Ectodermal cell (in vitro differentiated cells): ENCODE measurements around the gene DIAPH2.
"Not testable (repeated sequence)": the region's sequence is repeated elsewhere in the genome, so short reads cannot be mapped to it uniquely, and the experiment has no call there.

Source experiments
- H3K27ac ChIP-seq: 2 replicates; pipeline ENCODE4 v1.7.0; 2013; ENCODE audit warnings: mild to moderate bottlenecking, low read depth, low read length; ENCODE audit not compliant: insufficient read depth, poor library complexity, severe bottlenecking
- H3K27me3 ChIP-seq: 2 replicates; pipeline ENCODE4 v1.7.0; 2013; ENCODE audit warnings: mild to moderate bottlenecking, low read length; ENCODE audit not compliant: insufficient read depth, control insufficient read depth, poor library complexity, severe bottlenecking
- H3K36me3 ChIP-seq: one replicate; pipeline ENCODE4 v1.7.0; 2013; ENCODE audit warnings: low read length; ENCODE audit not compliant: control insufficient read depth, insufficient read depth
- H3K4me1 ChIP-seq: one replicate; pipeline ENCODE4 v1.7.0; 2013; ENCODE audit warnings: low read length; ENCODE audit not compliant: control insufficient read depth, insufficient read depth
- H3K4me3 ChIP-seq: 2 replicates; pipeline ENCODE4 v1.7.0; 2013; ENCODE audit warnings: low read depth, low read length, control low read depth; ENCODE audit not compliant: insufficient read depth
- H3K9me3 ChIP-seq: 2 replicates; pipeline ENCODE4 v1.7.0; 2013; ENCODE audit warnings: mild to moderate bottlenecking, low read length, moderate library complexity; ENCODE audit not compliant: control insufficient read depth
- WGBS, 2 experiments: methylation state at CpG; one replicate each; pipeline ENCODE4 v1.1.7; 2013; ENCODE audit warnings: missing lambda C conversion rate in 2 of 2; 5-methylcytosine and 5-hydroxymethylcytosine counted together

Gene DIAPH2

GRCh38 chrX:96841866-96842265 lies 157.2 kb downstream of the DIAPH2 start:
- H3K9me3 ChIP-seq, H3K36me3 ChIP-seq, H3K4me3 ChIP-seq, H3K27ac ChIP-seq, H3K4me1 ChIP-seq, H3K27me3 ChIP-seq: not testable (repeated sequence)
- WGBS, 2 experiments, result 43 to 55% methylated on average over 3 of the region's 3 CpGs

GRCh38 chrX:96843566-96843965 lies 158.9 kb downstream of the DIAPH2 start:
- Histone ChIP-seq H3K4me1 (no peaks in the 10 kb centered on the region), H3K27me3 (no peaks in the 10 kb centered on the region), H3K9me3 (no peaks in the 10 kb centered on the region), H3K36me3 (no peaks in the 10 kb centered on the region), H3K27ac (no peak overlapping the region), H3K4me3 (no peak overlapping the region)
- 17 to 58% methylated on average over 3 to 5 of the region's 5 CpGs for WGBS, 2 experiments

GRCh38 chrX:96846841-96847240 lies 162.2 kb downstream of the DIAPH2 start:
- no peak overlapping the region for H3K4me3 ChIP-seq
- WGBS, 2 experiments, result 76 to 92% methylated on average over 1 of the region's 1 CpG
- H3K36me3 ChIP-seq, result no peaks in the 10 kb centered on the region
- H3K27me3 ChIP-seq, result no peaks in the 10 kb centered on the region
- no peaks in the 10 kb centered on the region for H3K9me3 ChIP-seq
- no peak overlapping the region for H3K27ac ChIP-seq
- no peaks in the 10 kb centered on the region for H3K4me1 ChIP-seq

- H3K27ac ChIP-seq, H3K9me3 ChIP-seq, H3K4me1 ChIP-seq, H3K36me3 ChIP-seq, H3K4me3 ChIP-seq, H3K27me3 ChIP-seq: not testable (repeated sequence)
- WGBS, 2 experiments, result 90 to 97% methylated on average over 4 of the region's 4 CpGs
Observed at GRCh38 chrX:96859422-96859821, 174.8 kb downstream of the DIAPH2 start.

GRCh38 chrX:96861218-96861617 lies 176.6 kb downstream of the DIAPH2 start:
- 93% methylated on average over 3 of the region's 3 CpGs for WGBS, 2 experiments
- no peaks in the 10 kb centered on the region for H3K4me1 ChIP-seq
- H3K27me3 ChIP-seq, result no peaks in the 10 kb centered on the region
- no peak overlapping the region for H3K27ac ChIP-seq
- no peak overlapping the region for H3K4me3 ChIP-seq
- H3K36me3 ChIP-seq, result no peaks in the 10 kb centered on the region
- no peaks in the 10 kb centered on the region for H3K9me3 ChIP-seq

- Histone ChIP-seq H3K27ac (no peak overlapping the region), H3K4me3 (no peak overlapping the region), H3K27me3 (no peaks in the 10 kb centered on the region), H3K4me1 (no peaks in the 10 kb centered on the region), H3K36me3 (no peaks in the 10 kb centered on the region), H3K9me3 (no peaks in the 10 kb centered on the region)
- 95 to 99% methylated on average over 4 of the region's 4 CpGs for WGBS, 2 experiments
Observed at GRCh38 chrX:96861661-96862060, 177.0 kb downstream of the DIAPH2 start.

- WGBS, 2 experiments, result 89 to 97% methylated on average over 10 of the region's 10 CpGs
- no peaks in the 10 kb centered on the region for H3K9me3 ChIP-seq
- H3K4me3 ChIP-seq, result no peak within 1 kb of the TSS
Observed at GRCh38 chrX:96883608-96884007, 199.0 kb downstream of the DIAPH2 start, which contains the start of gene RPA4. RPA4 (plus strand) TSS chrX:96883908; CDS start chrX:96884311, 403 bp downstream.

GRCh38 chrX:96884027-96884426 lies 199.4 kb downstream of the DIAPH2 start:
- WGBS, 2 experiments, result 95 to 96% methylated on average over 13 of the region's 13 CpGs

More at GRCh38 chrX:96883608-96884007, 199.0 kb downstream of the DIAPH2 start, which contains the start of gene RPA4:
- Histone ChIP-seq H3K4me1 (no peaks in the 10 kb centered on the region), H3K27ac (no peak within 1 kb of the TSS), H3K27me3 (no peaks in the 10 kb centered on the region), H3K36me3 (no peaks in the 10 kb centered on the region)

GRCh38 chrX:96889726-96890125 lies 205.1 kb downstream of the DIAPH2 start:
- H3K4me1 ChIP-seq, result no peaks in the 10 kb centered on the region
- WGBS, 2 experiments, result 94 to 95% methylated on average over 1 of the region's 1 CpG
- no peaks in the 10 kb centered on the region for H3K36me3 ChIP-seq
- H3K9me3 ChIP-seq, result no peaks in the 10 kb centered on the region
- H3K27me3 ChIP-seq, result no peaks in the 10 kb centered on the region
- no peak overlapping the region for H3K27ac ChIP-seq
- no peak overlapping the region for H3K4me3 ChIP-seq

More at GRCh38 chrX:96884027-96884426, 199.4 kb downstream of the DIAPH2 start:
- H3K27me3 ChIP-seq, result no peaks in the 10 kb centered on the region
- no peaks in the 10 kb centered on the region for H3K9me3 ChIP-seq
- no peak overlapping the region for H3K4me3 ChIP-seq
- no peak overlapping the region for H3K27ac ChIP-seq
- H3K36me3 ChIP-seq, result no peaks in the 10 kb centered on the region
- no peaks in the 10 kb centered on the region for H3K4me1 ChIP-seq

- Histone ChIP-seq H3K27ac (no peak overlapping the region), H3K9me3 (no peaks in the 10 kb centered on the region)
- WGBS, 2 experiments, result 100% methylated on average over 2 of the region's 2 CpGs
Observed at GRCh38 chrX:96906741-96907140, 222.1 kb downstream of the DIAPH2 start.

More at GRCh38 chrX:96906741-96907140, 222.1 kb downstream of the DIAPH2 start:
- Histone ChIP-seq H3K27me3 (no peaks in the 10 kb centered on the region), H3K4me1 (no peaks in the 10 kb centered on the region), H3K4me3 (no peak overlapping the region), H3K36me3 (no peaks in the 10 kb centered on the region)
